Activated CD4-positive, alpha-beta T cell treated with anti-CD3 and anti-CD28 coated beads, Interleukin-2, amount 10 ng/mL, durations not matched to agents 7 days and 5 days (primary cell): ENCODE data around the gene NFASC. TPM values are rescaled to one million over a fixed set of nuclear protein-coding genes. Genes with fewer than 3 reads are reported as not detected.

Experiments
- CTCF ChIA-PET: fragments of 350-600 bp; sonication (Branson Sonifier 250); formaldehyde crosslinking; loops from one replicate; lab custom pipeline; 2021; ENCODE audit warnings: antibody characterized with exemption; lab: Charles Lee
- POLR2A ChIA-PET: fragments of 350-600 bp; sonication (Branson Sonifier 250); formaldehyde crosslinking; loops from one replicate; lab custom pipeline; 2021; ENCODE audit warnings: antibody characterized with exemption; lab: Charles Lee
- DNase-seq: peaks from one replicate; pipeline ENCODE4 v3.0.0-alpha.2; 2020
- H3K27ac Mint-ChIP-seq: one replicate; pipeline ENCODE4 v1.8.0; 2021; ENCODE audit warnings: mild to moderate bottlenecking, moderate library complexity, mixed read lengths
- H3K27me3 Mint-ChIP-seq: one replicate; pipeline ENCODE4 v1.8.0; 2021; ENCODE audit warnings: mixed read lengths
- H3K36me3 Mint-ChIP-seq: one replicate; pipeline ENCODE4 v1.8.0; 2021; ENCODE audit warnings: low read depth, mixed read lengths
- H3K4me1 Mint-ChIP-seq: one replicate; pipeline ENCODE4 v1.8.0; 2021; ENCODE audit warnings: mixed read lengths
- H3K4me3 Mint-ChIP-seq: one replicate; pipeline ENCODE4 v1.8.0; 2021; ENCODE audit warnings: mild to moderate bottlenecking, moderate library complexity, mixed read lengths
- H3K9me3 Mint-ChIP-seq: one replicate; pipeline ENCODE4 v1.8.0; 2021; ENCODE audit warnings: mixed read lengths
- total RNA-seq, 2 experiments: library from RNA; stranded (reverse); gene quantifications; one replicate each; pipeline ENCODE4 v1.2.3, GENCODE V29; 2021

NFASC gene
- total RNA-seq, 2 experiments from 2014 or later, result 0.23 TPM; not detected in 1

DNA sequence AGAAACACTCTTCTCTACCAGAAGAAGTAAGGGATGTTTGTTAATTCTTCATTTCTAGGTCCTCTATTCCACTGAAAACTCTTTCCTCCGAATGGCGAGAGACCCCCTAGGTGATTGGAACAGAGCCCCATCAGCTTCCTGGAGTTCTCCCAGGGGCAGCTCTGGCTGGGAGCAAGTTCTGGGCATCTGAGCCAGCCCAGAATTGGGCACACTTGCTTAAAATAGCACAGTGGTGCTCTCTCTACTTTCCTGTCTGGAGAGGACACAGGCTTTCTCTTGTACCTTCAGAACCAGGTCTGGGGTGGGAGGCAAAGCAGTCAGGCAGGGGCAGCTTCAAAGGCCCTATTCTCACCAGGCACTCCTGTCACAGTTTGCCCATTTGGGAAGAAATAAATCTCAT, 89.2 kb downstream of the NFASC start:
- ChIA-PET POLR2A (no interaction called here), CTCF (no interaction called here)
- H3K4me3 Mint-ChIP-seq, result no peak overlapping the region
- H3K36me3 Mint-ChIP-seq, result no peaks in the 10 kb centered on the region
- DNase-seq, result no peak
- no peaks in the 10 kb centered on the region for H3K4me1 Mint-ChIP-seq
- no peaks in the 10 kb centered on the region for H3K9me3 Mint-ChIP-seq
- H3K27ac Mint-ChIP-seq, result no peak overlapping the region
- H3K27me3 Mint-ChIP-seq, result peaks cover 17% of the 10 kb centered on the region

- H3K36me3 Mint-ChIP-seq, result no peaks in the 10 kb centered on the region
- DNase-seq, result no peak
- H3K4me3 Mint-ChIP-seq, result no peak overlapping the region
- H3K27me3 Mint-ChIP-seq, result peaks cover 21% of the 10 kb centered on the region
- ChIA-PET CTCF (no interaction called here), POLR2A (no interaction called here)
- H3K27ac Mint-ChIP-seq, result no peak overlapping the region
- H3K4me1 Mint-ChIP-seq, result no peaks in the 10 kb centered on the region
- no peaks in the 10 kb centered on the region for H3K9me3 Mint-ChIP-seq
These were observed 89.9 kb downstream of the NFASC start for GRCh38 chr1:204960306-204961125.

GRCh38 chr1:204961765-204962419, 91.2 kb downstream of the NFASC start:
- Mint-ChIP-seq H3K36me3 (no peaks in the 10 kb centered on the region), H3K4me3 (no peak overlapping the region), H3K4me1 (no peaks in the 10 kb centered on the region), H3K9me3 (no peaks in the 10 kb centered on the region), H3K27me3 (peaks cover 17% of the 10 kb centered on the region), H3K27ac (no peak overlapping the region)
- DNase-seq, result no peak
- POLR2A ChIA-PET, result no interaction called here
- CTCF ChIA-PET, result interaction anchor here (0.9 kb wide), 1 partner anchor 16 kb away, joined by 4 read pairs; no protein-coding TSS in a partner anchor

DNA sequence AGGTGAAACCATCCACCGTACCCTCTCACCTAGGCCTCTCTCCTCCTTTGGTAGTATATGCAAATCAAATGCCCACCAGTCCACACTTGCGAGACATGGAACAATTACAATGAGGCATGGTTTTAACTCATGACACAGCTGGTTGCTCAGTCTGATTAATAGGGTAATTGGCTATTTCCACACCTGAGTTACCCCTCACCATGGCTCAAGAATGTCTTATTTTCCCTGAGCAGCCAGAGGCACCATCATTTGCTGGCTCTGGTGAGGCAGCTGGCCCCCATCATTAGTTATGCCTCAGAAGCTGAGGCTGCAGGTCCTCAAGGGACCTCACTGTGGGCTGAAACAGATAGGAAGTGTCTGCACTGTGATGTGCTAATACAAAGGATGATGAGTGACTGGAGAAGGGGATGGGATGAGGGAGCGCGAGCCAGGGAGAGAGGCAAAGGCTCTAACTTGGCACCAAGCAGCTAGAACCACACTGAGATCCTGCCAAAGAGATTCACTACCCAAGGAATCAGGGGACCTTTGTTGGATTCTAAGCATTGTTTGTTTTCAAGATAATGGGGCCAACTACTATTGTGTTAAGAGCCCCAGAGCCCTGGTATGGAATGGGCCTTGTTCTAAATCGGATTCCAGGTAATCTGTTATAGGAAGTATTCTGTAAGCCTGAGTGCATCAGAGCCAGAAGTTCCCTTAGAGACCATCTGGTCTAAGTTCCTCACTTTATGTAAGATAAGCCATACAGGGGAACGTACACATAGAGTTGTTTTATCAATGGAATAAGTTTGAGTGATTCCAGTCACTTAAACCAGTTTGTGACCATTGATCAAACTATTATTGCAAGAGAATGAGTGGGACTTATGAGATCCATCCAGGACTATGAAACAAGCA, 92.3 kb downstream of the NFASC start:
- CTCF ChIA-PET, result interaction anchor here (0.7 to 0.9 kb wide), 2 partner anchors 15 to 26 kb away, joined by 3 to 4 read pairs; no protein-coding TSS in a partner anchor
- Mint-ChIP-seq H3K9me3 (no peaks in the 10 kb centered on the region), H3K36me3 (no peaks in the 10 kb centered on the region), H3K27me3 (peaks cover 17% of the 10 kb centered on the region), H3K4me3 (no peak overlapping the region), H3K4me1 (no peaks in the 10 kb centered on the region), H3K27ac (no peak overlapping the region)
- no peak for DNase-seq
- POLR2A ChIA-PET, result no interaction called here

DNA sequence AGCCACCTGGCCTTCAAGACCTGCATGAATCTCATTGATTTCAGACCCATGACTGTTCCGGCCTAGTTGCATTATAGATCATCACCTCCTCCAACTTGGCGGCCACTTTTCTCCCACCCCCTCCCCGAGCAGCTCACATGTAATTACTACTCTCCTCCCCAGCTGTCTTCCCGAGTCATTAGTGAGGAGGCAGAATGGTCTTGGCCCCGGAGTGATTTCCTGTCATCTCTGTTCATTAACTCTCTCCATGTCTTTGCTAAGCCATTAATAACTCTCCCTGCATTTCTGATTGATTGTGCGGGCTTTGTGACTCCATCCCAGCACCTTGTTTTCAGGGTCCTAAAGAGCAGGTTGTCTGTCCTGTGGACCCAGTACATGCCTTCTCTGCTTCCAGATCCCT, 96.8 kb downstream of the NFASC start:
- H3K36me3 Mint-ChIP-seq, result no peaks in the 10 kb centered on the region
- no peak overlapping the region for H3K27ac Mint-ChIP-seq
- ChIA-PET CTCF (interaction anchor here (0.9 kb wide), 1 partner anchor 25 kb away, joined by 3 read pairs; no protein-coding TSS in a partner anchor), POLR2A (no interaction called here)
- no peak overlapping the region for H3K4me3 Mint-ChIP-seq
- H3K9me3 Mint-ChIP-seq, result no peaks in the 10 kb centered on the region
- DNase-seq, result no peak
- peaks cover 23% of the 10 kb centered on the region for H3K27me3 Mint-ChIP-seq
- peaks cover 8% of the 10 kb centered on the region for H3K4me1 Mint-ChIP-seq

GRCh38 chr1:204968135-204968534, 97.5 kb downstream of the NFASC start:
- H3K27me3 Mint-ChIP-seq, result peaks cover 24% of the 10 kb centered on the region
- no peaks in the 10 kb centered on the region for H3K36me3 Mint-ChIP-seq
- no peaks in the 10 kb centered on the region for H3K9me3 Mint-ChIP-seq
- ChIA-PET POLR2A (no interaction called here), CTCF (interaction anchor here (0.6 kb wide), 1 partner anchor 746 kb away, joined by 4 read pairs; no protein-coding TSS in a partner anchor)
- peaks cover 11% of the 10 kb centered on the region for H3K4me1 Mint-ChIP-seq
- DNase-seq, result no peak
- no peak overlapping the region for H3K27ac Mint-ChIP-seq
- no peak overlapping the region for H3K4me3 Mint-ChIP-seq

DNA sequence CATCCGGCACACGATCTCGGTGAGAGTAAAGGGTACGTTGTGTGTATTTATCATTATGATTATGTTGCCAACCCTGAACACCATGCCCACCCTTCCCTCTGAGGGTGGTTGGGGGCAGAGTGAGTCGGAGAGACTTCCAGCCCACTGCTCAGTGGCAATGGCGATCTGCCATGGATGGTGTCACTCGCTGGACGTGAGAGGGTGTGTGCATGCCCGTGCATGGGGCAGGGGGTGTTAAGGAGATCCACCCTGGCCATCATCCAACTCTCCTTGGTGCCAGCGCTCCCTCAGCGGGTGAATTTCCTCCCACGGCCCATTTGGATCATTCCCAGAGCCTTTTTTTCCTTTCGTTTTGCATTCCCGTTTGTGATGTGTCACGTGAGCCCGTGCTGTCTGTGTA, 98.3 kb downstream of the NFASC start:
- POLR2A ChIA-PET, result no interaction called here
- H3K27ac Mint-ChIP-seq, result no peak overlapping the region
- peaks cover 11% of the 10 kb centered on the region for H3K4me1 Mint-ChIP-seq

GRCh38 chr1:204970937-204971336, 100.3 kb downstream of the NFASC start:
- Mint-ChIP-seq H3K4me1 (peaks cover 11% of the 10 kb centered on the region), H3K9me3 (no peaks in the 10 kb centered on the region), H3K27me3 (peaks cover 19% of the 10 kb centered on the region), H3K4me3 (no peak overlapping the region), H3K36me3 (no peaks in the 10 kb centered on the region), H3K27ac (no peak overlapping the region)
- no peak for DNase-seq
- ChIA-PET POLR2A (no interaction called here), CTCF (interaction anchor here (0.5 to 0.6 kb wide), 2 partner anchors 806 to 808 kb away, joined by 3 to 5 read pairs; no protein-coding TSS in a partner anchor)

More for the DNA sequence above, 98.3 kb downstream of the NFASC start:
- no peaks in the 10 kb centered on the region for H3K9me3 Mint-ChIP-seq
- no peak overlapping the region for H3K4me3 Mint-ChIP-seq
- H3K27me3 Mint-ChIP-seq, result peaks cover 25% of the 10 kb centered on the region
- H3K36me3 Mint-ChIP-seq, result no peaks in the 10 kb centered on the region
- no peak for DNase-seq
- CTCF ChIA-PET, result no interaction called here

GRCh38 chr1:204971517-204972336, 101.1 kb downstream of the NFASC start:
- POLR2A ChIA-PET, result no interaction called here
- Mint-ChIP-seq H3K4me1 (peaks cover 11% of the 10 kb centered on the region), H3K36me3 (no peaks in the 10 kb centered on the region), H3K4me3 (no peak overlapping the region), H3K9me3 (no peaks in the 10 kb centered on the region), H3K27ac (no peak overlapping the region), H3K27me3 (peaks cover 18% of the 10 kb centered on the region)
- CTCF ChIA-PET, result interaction anchor here (0.5 to 1.8 kb wide), 2 partner anchors 285 to 807 kb away, joined by 5 to 7 read pairs; no protein-coding TSS in a partner anchor
- no peak for DNase-seq

DNA sequence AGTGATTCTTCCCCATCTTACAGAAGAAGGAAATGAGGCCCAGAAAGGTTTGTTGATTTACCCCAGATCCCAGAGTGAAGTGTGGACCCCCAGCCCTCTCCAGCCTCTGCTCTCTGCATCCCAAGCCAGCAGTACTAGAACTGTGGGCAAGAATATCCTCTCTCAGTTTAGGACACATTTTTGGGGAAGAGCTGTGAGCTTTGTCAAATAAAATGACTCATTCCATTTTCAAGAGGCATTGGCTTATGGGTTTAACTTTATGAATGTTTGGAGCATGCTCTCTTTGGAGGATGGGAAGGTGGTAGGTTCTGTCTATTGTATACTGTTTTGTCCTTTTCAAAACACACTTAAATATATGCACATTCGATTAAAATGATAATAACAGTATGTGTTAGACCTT, 101.8 kb downstream of the NFASC start:
- CTCF ChIA-PET, result interaction anchor here (0.7 to 1.8 kb wide), 2 partner anchors 27 to 284 kb away, joined by 4 to 7 read pairs; no protein-coding TSS in a partner anchor
- H3K36me3 Mint-ChIP-seq, result no peaks in the 10 kb centered on the region
- peaks cover 11% of the 10 kb centered on the region for H3K4me1 Mint-ChIP-seq
- DNase-seq, result no peak
- peaks cover 18% of the 10 kb centered on the region for H3K27me3 Mint-ChIP-seq
- POLR2A ChIA-PET, result no interaction called here
- no peak overlapping the region for H3K4me3 Mint-ChIP-seq
- H3K9me3 Mint-ChIP-seq, result no peaks in the 10 kb centered on the region
- no peak overlapping the region for H3K27ac Mint-ChIP-seq

DNA sequence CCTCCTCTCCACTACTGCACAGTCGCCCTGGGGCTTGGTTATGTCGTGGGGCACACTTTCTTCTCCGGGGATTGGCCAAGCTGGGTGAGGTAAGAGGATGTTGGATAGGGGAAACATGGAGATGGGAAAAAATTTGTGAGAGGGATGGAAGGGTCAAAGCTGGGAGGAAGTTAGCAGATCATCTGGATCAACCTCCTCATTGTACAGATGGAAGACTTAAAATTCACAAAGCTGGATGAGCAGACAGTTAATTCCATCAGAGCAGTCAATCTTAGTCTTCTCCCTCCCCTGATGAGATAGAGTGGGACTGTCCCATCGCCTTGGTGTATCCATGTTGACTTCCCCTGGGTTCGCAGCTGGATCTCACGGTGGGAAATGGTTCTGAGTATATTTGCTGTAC, 102.8 kb downstream of the NFASC start:
- no peak overlapping the region for H3K4me3 Mint-ChIP-seq
- POLR2A ChIA-PET, result interaction anchor here (0.6 kb wide), 1 partner anchor 136 kb away, joined by 8 read pairs; no protein-coding TSS in a partner anchor
- no peak for DNase-seq
- H3K9me3 Mint-ChIP-seq, result no peaks in the 10 kb centered on the region
- no peak overlapping the region for H3K27ac Mint-ChIP-seq
- H3K4me1 Mint-ChIP-seq, result peaks cover 11% of the 10 kb centered on the region
- CTCF ChIA-PET, result interaction anchor here (1.6 to 4.0 kb wide), 2 partner anchors 82 to 88 kb away, joined by 3 to 17 read pairs; no protein-coding TSS in a partner anchor
- H3K36me3 Mint-ChIP-seq, result no peaks in the 10 kb centered on the region
- H3K27me3 Mint-ChIP-seq, result peaks cover 18% of the 10 kb centered on the region
